MM.1S (cell line): ENCODE measurements around the gene SOX13.

Experiments used
- DNase-seq: peaks from one replicate; pipeline ENCODE4 v3.0.0-alpha.2; 2015
- H2AFZ ChIP-seq: fragments of 300-600 bp; sonication (generic); 2 replicates; pipeline ENCODE4 v1.6.0; 2016; ENCODE audit warnings: antibody characterized with exemption, low read length
- H3F3A ChIP-seq: fragments of 300-600 bp; sonication (generic); 2 replicates; pipeline ENCODE4 v1.6.1; 2016; ENCODE audit warnings: mild to moderate bottlenecking, antibody characterized with exemption, low read length, moderate library complexity, mixed read lengths; ENCODE audit not compliant: insufficient read depth
- H3K27ac ChIP-seq: fragments of 300-600 bp; sonication (generic); 2 replicates; pipeline ENCODE4 v1.5.1; 2016; ENCODE audit warnings: mild to moderate bottlenecking, low read length
- H3K27me3 ChIP-seq: fragments of 300-600 bp; sonication (generic); replicated peaks from 2 replicates; pipeline ENCODE4 v1.6.0; 2016; ENCODE audit warnings: low read length; ENCODE audit not compliant: insufficient read depth
- H3K36me3 ChIP-seq: fragments of 300-600 bp; sonication (generic); replicated peaks from 2 replicates; pipeline ENCODE4 v1.6.1; 2016; ENCODE audit warnings: mild to moderate bottlenecking, low read length, mixed read lengths; ENCODE audit not compliant: insufficient read depth
- H3K4me1 ChIP-seq: fragments of 300-600 bp; sonication (generic); 2 replicates; pipeline ENCODE4 v1.6.1; 2016; ENCODE audit warnings: low read length, mixed read lengths
- H3K4me2 ChIP-seq: fragments of 300-600 bp; sonication (generic); 2 replicates; pipeline ENCODE4 v1.6.0; 2016; ENCODE audit warnings: low read depth, low read length
- H3K4me3 ChIP-seq: fragments of 300-600 bp; sonication (generic); 2 replicates; pipeline ENCODE4 v1.5.1; 2016; ENCODE audit warnings: low read length, mixed read lengths
- H3K79me2 ChIP-seq: fragments of 300-600 bp; sonication (generic); 2 replicates; pipeline ENCODE4 v1.6.1; 2016; ENCODE audit warnings: mixed run types, low read length, mixed read lengths
- H3K9ac ChIP-seq: fragments of 300-600 bp; sonication (generic); 2 replicates; pipeline ENCODE4 v1.6.1; 2016; ENCODE audit warnings: low read length, mixed read lengths
- H3K9me2 ChIP-seq: fragments of 300-600 bp; sonication (generic); replicated peaks from 2 replicates; pipeline ENCODE4 v1.6.1; 2016; ENCODE audit warnings: mild to moderate bottlenecking, low read length, mixed read lengths; ENCODE audit not compliant: insufficient read depth
- H3K9me3 ChIP-seq: fragments of 300-600 bp; sonication (generic); replicated peaks from 2 replicates; pipeline ENCODE4 v1.6.1; 2016; ENCODE audit warnings: mild to moderate bottlenecking, low read length, mixed read lengths; ENCODE audit not compliant: insufficient read depth
- H4K20me1 ChIP-seq: fragments of 300-600 bp; sonication (generic); 2 replicates; pipeline ENCODE4 v1.6.1; 2016; ENCODE audit warnings: mild to moderate bottlenecking, low read length, moderate library complexity, mixed read lengths; ENCODE audit not compliant: insufficient read depth
- EZH2 ChIP-seq: fragments of 300-600 bp; sonication (generic); optimal IDR thresholded peaks from 2 replicates; pipeline ENCODE3; 2017; ENCODE audit warnings: low read depth, mild to moderate bottlenecking, antibody characterized with exemption, low read length, mixed read lengths
- EZH2phosphoT487 ChIP-seq: fragments of 300-600 bp; sonication (generic); IDR thresholded peaks from 2 replicates; pipeline ENCODE4 v1.6.1; 2018; ENCODE audit warnings: antibody characterized with exemption, low read length
- TF ChIP-seq, protein P1 (sequence below): fragments of 300-600 bp; sonication (generic); IDR thresholded peaks from 2 replicates; pipeline ENCODE4 v1.5.1; 2016; ENCODE audit warnings: antibody characterized with exemption, low read length, mixed read lengths

SOX13 gene

DNA sequence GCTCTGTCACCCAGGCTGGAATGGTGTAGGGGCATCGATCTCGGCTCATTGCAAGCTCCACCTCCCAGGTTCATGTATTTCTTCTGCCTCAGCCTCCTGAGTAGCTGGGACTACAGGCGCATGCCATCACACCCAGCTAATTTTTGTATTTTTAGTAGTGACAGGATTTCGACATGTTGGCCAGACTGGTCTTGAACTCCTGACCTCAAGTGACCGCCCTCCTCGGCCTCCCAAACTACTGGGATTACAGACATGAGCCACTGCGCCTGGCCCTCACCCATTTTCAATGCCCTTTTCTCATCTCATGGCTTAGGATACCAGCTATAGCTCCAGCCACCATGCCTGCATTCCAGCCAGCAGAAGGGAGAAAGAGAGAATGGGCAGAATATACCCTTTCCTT lies 12.9 kb upstream of the SOX13 start:
- no peak for DNase-seq

DNA sequence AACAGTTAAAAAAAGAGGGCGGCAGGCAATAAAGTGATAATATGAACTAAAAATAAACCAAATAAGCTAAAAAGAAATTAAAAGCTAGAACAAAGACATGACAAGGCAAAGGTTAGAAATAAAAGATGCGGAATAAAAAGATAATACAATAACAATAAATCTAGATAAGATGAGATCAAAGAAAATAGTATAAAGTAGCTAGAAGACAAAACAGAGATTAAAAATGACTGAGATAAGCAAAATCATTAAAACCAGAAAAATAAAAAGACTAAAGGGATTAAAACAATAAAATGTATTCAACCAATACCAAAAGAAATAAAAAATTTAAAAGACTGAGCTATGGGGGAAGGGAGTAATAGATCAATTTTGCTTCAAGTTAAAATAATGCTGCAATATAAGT lies 10.8 kb upstream of the SOX13 start:
- no peaks in the 10 kb centered on the region for H3K79me2 ChIP-seq
- no peak for DNase-seq
- TF ChIP-seq, protein P1, sequence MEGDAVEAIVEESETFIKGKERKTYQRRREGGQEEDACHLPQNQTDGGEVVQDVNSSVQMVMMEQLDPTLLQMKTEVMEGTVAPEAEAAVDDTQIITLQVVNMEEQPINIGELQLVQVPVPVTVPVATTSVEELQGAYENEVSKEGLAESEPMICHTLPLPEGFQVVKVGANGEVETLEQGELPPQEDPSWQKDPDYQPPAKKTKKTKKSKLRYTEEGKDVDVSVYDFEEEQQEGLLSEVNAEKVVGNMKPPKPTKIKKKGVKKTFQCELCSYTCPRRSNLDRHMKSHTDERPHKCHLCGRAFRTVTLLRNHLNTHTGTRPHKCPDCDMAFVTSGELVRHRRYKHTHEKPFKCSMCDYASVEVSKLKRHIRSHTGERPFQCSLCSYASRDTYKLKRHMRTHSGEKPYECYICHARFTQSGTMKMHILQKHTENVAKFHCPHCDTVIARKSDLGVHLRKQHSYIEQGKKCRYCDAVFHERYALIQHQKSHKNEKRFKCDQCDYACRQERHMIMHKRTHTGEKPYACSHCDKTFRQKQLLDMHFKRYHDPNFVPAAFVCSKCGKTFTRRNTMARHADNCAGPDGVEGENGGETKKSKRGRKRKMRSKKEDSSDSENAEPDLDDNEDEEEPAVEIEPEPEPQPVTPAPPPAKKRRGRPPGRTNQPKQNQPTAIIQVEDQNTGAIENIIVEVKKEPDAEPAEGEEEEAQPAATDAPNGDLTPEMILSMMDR: no peak
- TF ChIP-seq EZH2 (no peak), EZH2phosphoT487 (no peak)
- H3K27me3 ChIP-seq: no peaks in the 10 kb centered on the region
- no peaks in the 10 kb centered on the region for H3F3A ChIP-seq
- no peak overlapping the region for H3K4me2 ChIP-seq
- no peaks in the 10 kb centered on the region for H3K36me3 ChIP-seq
- H3K27ac ChIP-seq: no peak overlapping the region
- no peaks in the 10 kb centered on the region for H4K20me1 ChIP-seq
- no peak overlapping the region for H3K4me3 ChIP-seq
- no peak overlapping the region for H3K9ac ChIP-seq
- H3K4me1 ChIP-seq: no peaks in the 10 kb centered on the region
- no peaks in the 10 kb centered on the region for H3K9me3 ChIP-seq
- H2AFZ ChIP-seq: no peak overlapping the region
- H3K9me2 ChIP-seq: no peaks in the 10 kb centered on the region

More for the DNA sequence above, 12.9 kb upstream of the SOX13 start:
- Histone ChIP-seq H3K36me3 (no peaks in the 10 kb centered on the region), H2AFZ (no peak overlapping the region), H3F3A (no peaks in the 10 kb centered on the region), H3K4me3 (no peak overlapping the region), H3K4me1 (no peaks in the 10 kb centered on the region), H3K79me2 (no peaks in the 10 kb centered on the region), H3K27me3 (no peaks in the 10 kb centered on the region), H3K9me2 (no peaks in the 10 kb centered on the region), H3K9ac (no peak overlapping the region), H3K9me3 (no peaks in the 10 kb centered on the region), H3K27ac (no peak overlapping the region), H4K20me1 (no peaks in the 10 kb centered on the region), H3K4me2 (no peak overlapping the region)
- TF ChIP-seq, protein P1: no peak
- TF ChIP-seq EZH2 (no peak), EZH2phosphoT487 (no peak)

DNA sequence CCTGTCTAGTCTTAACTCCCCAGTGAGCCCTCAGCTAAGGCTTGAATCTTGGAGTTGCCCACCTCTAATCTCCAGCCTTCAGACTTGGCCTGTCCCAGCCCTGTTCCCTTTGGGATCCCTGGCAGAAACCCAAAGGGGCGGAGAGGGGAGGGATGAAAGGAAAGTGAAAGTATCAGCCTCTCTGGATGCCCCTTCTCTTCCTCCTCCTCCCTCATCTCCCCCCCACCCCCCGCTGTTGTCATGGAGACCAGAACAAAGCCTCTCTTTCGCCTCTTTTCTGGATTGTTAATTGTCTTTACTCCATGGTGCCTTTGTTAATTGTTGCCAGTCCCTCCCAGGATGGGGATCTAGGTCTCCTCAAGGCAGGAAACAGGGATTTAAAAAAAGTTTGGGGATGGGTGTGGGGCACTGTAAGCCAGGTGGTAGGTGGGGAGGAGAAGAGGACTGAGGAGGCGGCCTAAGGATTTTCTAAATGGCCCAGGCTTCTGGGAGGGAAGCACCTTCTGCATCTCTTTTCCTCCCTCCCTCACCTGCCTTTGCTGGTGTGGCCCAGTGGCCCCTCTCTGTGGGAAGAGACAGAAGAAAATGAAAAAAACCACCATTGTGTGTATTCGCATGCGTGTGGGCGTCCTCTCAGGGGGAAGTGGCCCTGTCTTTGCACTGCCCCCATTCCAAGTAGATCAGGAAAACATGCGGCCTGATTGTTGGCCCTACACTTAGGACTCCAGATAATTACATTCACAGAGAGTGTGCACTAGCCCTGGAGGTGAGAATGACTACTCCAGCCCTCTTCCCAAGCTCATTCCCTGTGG lies 7.5 kb upstream of the SOX13 start:
- Histone ChIP-seq H3K27me3 (no peaks in the 10 kb centered on the region), H3K4me3 (no peak overlapping the region), H3K9me2 (no peaks in the 10 kb centered on the region), H3K4me1 (no peaks in the 10 kb centered on the region), H3K79me2 (no peaks in the 10 kb centered on the region), H3K36me3 (no peaks in the 10 kb centered on the region), H3K4me2 (no peak overlapping the region), H2AFZ (0 out of 2 replicates have a peak overlapping the region, but pooled peaks have one; percentile 24), H3F3A (no peaks in the 10 kb centered on the region), H3K9me3 (no peaks in the 10 kb centered on the region), H3K9ac (no peak overlapping the region), H3K27ac (no peak overlapping the region), H4K20me1 (no peaks in the 10 kb centered on the region)
- TF ChIP-seq EZH2phosphoT487 (no peak), EZH2 (no peak)
- TF ChIP-seq, protein P1: no peak
- DNase-seq: no peak
